Keratinocyte (primary cell): ENCODE results near the gene ZNF324B. TPM values are rescaled to one million over a fixed set of nuclear protein-coding genes. Genes with fewer than 3 reads are reported as not detected.

Source experiments
- DNase-seq: peaks from one replicate; pipeline ENCODE4 v3.0.0-alpha.2; 2011; ENCODE audit warnings: low read depth, missing footprints, low spot score
- FAIRE-seq: peaks from 2 replicates; lab custom pipeline; 2011; peaks lifted over from hg19 to GRCh38; lab: Jason Lieb, UNC
- H2AFZ ChIP-seq: 2 replicates; pipeline ENCODE4 v1.6.0; 2012; ENCODE audit warnings: low read length, control low read depth, inconsistent platforms; ENCODE audit not compliant: control insufficient read depth
- H3K27ac ChIP-seq: 2 replicates; pipeline ENCODE4 v1.5.1; 2011; ENCODE audit warnings: low read length; ENCODE audit not compliant: control insufficient read depth, insufficient read depth
- H3K27me3 ChIP-seq: 3 replicates; pipeline ENCODE4 v1.6.0; 2011; ENCODE audit warnings: low read length; ENCODE audit not compliant: control insufficient read depth, insufficient read depth; ENCODE audit errors: extremely low read depth
- H3K36me3 ChIP-seq, 2 experiments: 2 replicates in 1 of 2; 3 replicates in 1 of 2; pipeline ENCODE4 v1.5.1; 2011; ENCODE audit warnings: low read length in 2 of 2, mild to moderate bottlenecking in 1 of 2; ENCODE audit not compliant: control insufficient read depth in 2 of 2, insufficient read depth in 2 of 2; ENCODE audit errors: extremely low read depth in 1 of 2
- H3K4me1 ChIP-seq: 3 replicates; pipeline ENCODE4 v1.5.1; 2011; ENCODE audit warnings: low read length; ENCODE audit not compliant: control insufficient read depth, insufficient read depth; ENCODE audit errors: extremely low read depth
- H3K4me2 ChIP-seq: 3 replicates; pipeline ENCODE4 v1.6.0; 2011; ENCODE audit warnings: low read depth, low read length; ENCODE audit not compliant: control insufficient read depth, insufficient read depth; ENCODE audit errors: extremely low read depth
- H3K4me3 ChIP-seq, 3 experiments: fragments of 200-600 bp in 1 of 3; sonication (generic) in 1 of 3; 2 replicates in 2 of 3; 3 replicates in 1 of 3; pipeline ENCODE4 v1.5.1; 2011 to 2016; ENCODE audit warnings: low read length in 3 of 3, mild to moderate bottlenecking in 3 of 3, control low read depth in 2 of 3, inconsistent platforms in 1 of 3, low read depth in 1 of 3, mixed read lengths in 1 of 3, mixed run types in 1 of 3, moderate library complexity in 1 of 3; ENCODE audit not compliant: control insufficient read depth in 2 of 3, insufficient read depth in 2 of 3; ENCODE audit errors: extremely low read depth in 1 of 3
- H3K79me2 ChIP-seq: 2 replicates; pipeline ENCODE4 v1.6.0; 2012; ENCODE audit warnings: low read length; ENCODE audit not compliant: control insufficient read depth, insufficient read depth
- H3K9ac ChIP-seq: 3 replicates; pipeline ENCODE4 v1.6.0; 2011; ENCODE audit warnings: low read length; ENCODE audit not compliant: control insufficient read depth, insufficient read depth; ENCODE audit errors: extremely low read depth
- H3K9me1 ChIP-seq: 3 replicates; pipeline ENCODE4 v1.6.0; 2011; ENCODE audit warnings: low read length; ENCODE audit not compliant: control insufficient read depth, insufficient read depth; ENCODE audit errors: extremely low read depth
- H3K9me3 ChIP-seq: 2 replicates; pipeline ENCODE4 v1.5.1; 2012; ENCODE audit warnings: low read depth, low read length; ENCODE audit not compliant: control insufficient read depth
- H4K20me1 ChIP-seq: 3 replicates; pipeline ENCODE4 v1.6.0; 2011; ENCODE audit warnings: low read length; ENCODE audit not compliant: control insufficient read depth, insufficient read depth; ENCODE audit errors: extremely low read depth
- EZH2 ChIP-seq: IDR thresholded peaks from one replicate; pipeline ENCODE4 v1.6.1; 2012; ENCODE audit warnings: inconsistent platforms, mild to moderate bottlenecking, low read length, moderate library complexity
- dilution Hi-C: fragments of 300-500 bp; cut with MboI; formaldehyde crosslinking; loops from one replicate; pipeline ENCODE4 v1.7.0; 2020; ENCODE audit warnings: low sequenced_read_pairs; ENCODE audit not compliant: extremely low pct_ligation_motif_present
- polyA plus RNA-seq, 5 experiments: library from polyadenylated mRNA; depleted of rRNA in 3 of 5; stranded (reverse) in 3 of 5; stranded (forward) in 1 of 5; unstranded in 1 of 5; fragments of >200 nt; gene quantifications; 1 replicate in 1 of 5; 2 replicates in 3 of 5; 3 replicates in 1 of 5; pipeline versions ENCODE4 v1.2.1 to v1.2.3, GENCODE V29; 2011 to 2012; ENCODE audit warnings: missing spikeins in 2 of 5, low read depth in 1 of 5, low replicate concordance in 1 of 5
- small RNA-seq, 3 experiments: library from RNA; depleted of rRNA; stranded (forward); fragments of <200 nt; gene quantifications; one replicate each; pipeline ENCODE3, GENCODE V24; 2012; ENCODE audit warnings: low read depth in 3 of 3, low replicate concordance in 1 of 3; ENCODE audit not compliant: insufficient read length in 3 of 3
- TF ChIP-seq, protein P1 (sequence below), 3 experiments: IDR thresholded peaks in 1 of 3; conservative IDR thresholded peaks in 1 of 3; optimal IDR thresholded peaks in 1 of 3; 2 replicates in 2 of 3; 3 replicates in 1 of 3; pipeline versions ENCODE3 to v1.5.1; 2011; ENCODE audit warnings: low read length in 3 of 3, mild to moderate bottlenecking in 3 of 3, moderate library complexity in 2 of 3, control low read depth in 1 of 3, inconsistent platforms in 1 of 3; ENCODE audit not compliant: insufficient read depth in 2 of 3; ENCODE audit errors: extremely low read depth in 1 of 3

The ZNF324B gene
- polyA plus RNA-seq, 1 donor (not counting 4 experiments of a cell fraction or from before 2014, with no cell fraction given) = 2.0 TPM

- Histone ChIP-seq H3K4me1 (peaks cover 12% of the 10 kb centered on the region), H3K36me3 (no peaks in the 10 kb centered on the region), H3K27ac (peak overlapping the region; percentile 46), H3K9me3 (no peaks in the 10 kb centered on the region), H2AFZ (peak overlapping the region; percentile 95), H3K9ac (peak overlapping the region; percentile 79), H3K27me3 (no peaks in the 10 kb centered on the region), H3K79me2 (no peaks in the 10 kb centered on the region), H3K9me1 (no peaks in the 10 kb centered on the region), H4K20me1 (no peaks in the 10 kb centered on the region), H3K4me2 (peak overlapping the region; percentile 84), H3K4me3 (peak overlapping the region; percentile 56 to 68 (median 62))
- DNase-seq = peak; percentile 95
- dilution Hi-C loops = no loop called here
- peak; percentile 67 for FAIRE-seq
- TF ChIP-seq, protein P1, sequence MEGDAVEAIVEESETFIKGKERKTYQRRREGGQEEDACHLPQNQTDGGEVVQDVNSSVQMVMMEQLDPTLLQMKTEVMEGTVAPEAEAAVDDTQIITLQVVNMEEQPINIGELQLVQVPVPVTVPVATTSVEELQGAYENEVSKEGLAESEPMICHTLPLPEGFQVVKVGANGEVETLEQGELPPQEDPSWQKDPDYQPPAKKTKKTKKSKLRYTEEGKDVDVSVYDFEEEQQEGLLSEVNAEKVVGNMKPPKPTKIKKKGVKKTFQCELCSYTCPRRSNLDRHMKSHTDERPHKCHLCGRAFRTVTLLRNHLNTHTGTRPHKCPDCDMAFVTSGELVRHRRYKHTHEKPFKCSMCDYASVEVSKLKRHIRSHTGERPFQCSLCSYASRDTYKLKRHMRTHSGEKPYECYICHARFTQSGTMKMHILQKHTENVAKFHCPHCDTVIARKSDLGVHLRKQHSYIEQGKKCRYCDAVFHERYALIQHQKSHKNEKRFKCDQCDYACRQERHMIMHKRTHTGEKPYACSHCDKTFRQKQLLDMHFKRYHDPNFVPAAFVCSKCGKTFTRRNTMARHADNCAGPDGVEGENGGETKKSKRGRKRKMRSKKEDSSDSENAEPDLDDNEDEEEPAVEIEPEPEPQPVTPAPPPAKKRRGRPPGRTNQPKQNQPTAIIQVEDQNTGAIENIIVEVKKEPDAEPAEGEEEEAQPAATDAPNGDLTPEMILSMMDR (optimal IDR thresholded peaks at IDR 0.05 in 1 of 3, IDR thresholded peaks at IDR 0.05 in 1 of 3, conservative IDR thresholded peaks at IDR 0.05 in 1 of 3; ENCODE audit: extremely low read depth in 1 of 3, insufficient read depth in 2 of 3, low read length in 3 of 3) = peak in 2 of 3 experiments; percentile 12 to 36
- no peak for TF ChIP-seq EZH2
These were observed 47.9 kb downstream of the ZNF324B start for GRCh38 chr19:58499021-58499927.

- no peak overlapping the region for H3K9ac ChIP-seq
- TF ChIP-seq, protein P1 (optimal IDR thresholded peaks at IDR 0.05 in 1 of 3, IDR thresholded peaks at IDR 0.05 in 1 of 3, conservative IDR thresholded peaks at IDR 0.05 in 1 of 3; ENCODE audit: extremely low read depth in 1 of 3, insufficient read depth in 2 of 3, low read length in 3 of 3) = no peak
- no peak for TF ChIP-seq EZH2
- peak overlapping the region; percentile 84 for H3K4me2 ChIP-seq
- DNase-seq = no peak
- H3K79me2 ChIP-seq = no peaks in the 10 kb centered on the region
- H3K4me1 ChIP-seq = peaks cover 12% of the 10 kb centered on the region
- no peak overlapping the region for H2AFZ ChIP-seq
- H3K27me3 ChIP-seq = no peaks in the 10 kb centered on the region
- peak overlapping the region in 1 of 3 experiments; percentile 56 for H3K4me3 ChIP-seq
- H3K9me1 ChIP-seq = no peaks in the 10 kb centered on the region
- no peak for FAIRE-seq
- dilution Hi-C loops = no loop called here
- H4K20me1 ChIP-seq = no peaks in the 10 kb centered on the region
- H3K9me3 ChIP-seq = no peaks in the 10 kb centered on the region
- H3K27ac ChIP-seq = no peak overlapping the region
- H3K36me3 ChIP-seq = no peaks in the 10 kb centered on the region
These were observed 48.8 kb downstream of the ZNF324B start for GRCh38 chr19:58500242-58500641.

Small RNA genes within 50 kb of the gene (small RNA-seq; reads per million reads assigned to genes)
- gene RN7SL693P = 0 reads per million in 3 experiments
- gene RNU6-1337P = 0 reads per million in 3 experiments

Other genes starting within 250 kb of the ZNF324B start
- gene ZNF544, start 222.7 kb upstream of the ZNF324B start, polyA plus RNA-seq = 28.2 to 38.4 TPM (median 30.9 TPM) in 3 replicates
- 2.5 to 2.8 TPM (median 2.7 TPM) in 3 replicates for gene ZNF8, start 172.7 kb upstream of the ZNF324B start, polyA plus RNA-seq
- gene ERVK3-1, start 146.2 kb upstream of the ZNF324B start, polyA plus RNA-seq = 42.5 to 48.6 TPM (median 44.8 TPM) in 3 replicates
- 2.5 to 3.4 TPM (median 2.8 TPM) in 3 replicates for gene ZSCAN22, start 124.6 kb upstream of the ZNF324B start, polyA plus RNA-seq
- gene A1BG, start 98.1 kb upstream of the ZNF324B start, polyA plus RNA-seq = 1.4 to 2.5 TPM (median 1.8 TPM) in 3 replicates
- gene ZNF497, start 88.9 kb upstream of the ZNF324B start, polyA plus RNA-seq = 0.29 to 0.72 TPM (median 0.32 TPM) in 3 replicates
- gene ZNF837, start 70.6 kb upstream of the ZNF324B start, polyA plus RNA-seq = 0.29 to 1.0 TPM (median 0.39 TPM) in 3 replicates
- 1,865 to 3,107 TPM (median 2,056 TPM) in 3 replicates for gene RPS5, start 64.4 kb upstream of the ZNF324B start, polyA plus RNA-seq
- 0.06 TPM in 1 of 3 replicates, not detected in the others for gene RNF225, start 56.0 kb upstream of the ZNF324B start, polyA plus RNA-seq
- 12.2 to 15.5 TPM (median 12.9 TPM) in 3 replicates for gene ZNF584, start 43.0 kb upstream of the ZNF324B start, polyA plus RNA-seq
- gene ZNF132, start 11.5 kb upstream of the ZNF324B start, polyA plus RNA-seq = 1.5 to 2.1 TPM (median 1.6 TPM) in 3 replicates
- gene ZNF324, start 15.5 kb downstream of the ZNF324B start, polyA plus RNA-seq = 5.0 to 10.8 TPM (median 6.6 TPM) in 3 replicates
- 2.1 to 4.7 TPM (median 2.7 TPM) in 3 replicates for gene ZNF446, start 24.7 kb downstream of the ZNF324B start, polyA plus RNA-seq
- 13.4 to 15.4 TPM (median 14.7 TPM) in 3 replicates for gene SLC27A5, start 60.4 kb downstream of the ZNF324B start, polyA plus RNA-seq
- gene ZBTB45, start 68.2 kb downstream of the ZNF324B start, polyA plus RNA-seq = 3.1 to 8.2 TPM (median 4.6 TPM) in 3 replicates
- gene TRIM28, start 92.4 kb downstream of the ZNF324B start, polyA plus RNA-seq = 290 to 316 TPM (median 298 TPM) in 3 replicates
- 105 to 167 TPM (median 115 TPM) in 3 replicates for gene CHMP2A, start 103.5 kb downstream of the ZNF324B start, polyA plus RNA-seq
- 55.9 to 104 TPM (median 82.6 TPM) in 3 replicates for gene UBE2M, start 107.0 kb downstream of the ZNF324B start, polyA plus RNA-seq
- 5.0 to 14.5 TPM (median 7.4 TPM) in 3 replicates for gene MZF1, start 121.7 kb downstream of the ZNF324B start, polyA plus RNA-seq